B cell (primary cell): ENCODE data around the gene STXBP6. TPM values are rescaled to one million over a fixed set of nuclear protein-coding genes. Genes with fewer than 3 reads are reported as not detected.

ENCODE experiments used
- ATAC-seq: fragments of 200-7000 bp; cut with Tn5 transposase; one replicate; pipeline ENCODE4 v1.10.0; 2021; ENCODE audit warnings: low read depth, mild to moderate bottlenecking, moderate number of reproducible peaks, moderate library complexity
- CTCF ChIA-PET: fragments of 350-600 bp; sonication (Branson Sonifier 250); formaldehyde crosslinking; loops from one replicate; lab custom pipeline; 2021; ENCODE audit warnings: antibody characterized with exemption, inconsistent platforms; lab: Charles Lee
- POLR2A ChIA-PET: fragments of 350-600 bp; sonication (Branson Sonifier 250); formaldehyde crosslinking; loops from one replicate; lab custom pipeline; 2021; ENCODE audit warnings: antibody characterized with exemption; lab: Charles Lee
- DNase-seq: peaks from one replicate; pipeline ENCODE4 v3.0.0; 2013
- H2AFZ ChIP-seq: 2 replicates; pipeline ENCODE4 v1.6.1; 2012; ENCODE audit warnings: mild to moderate bottlenecking, low read depth, low read length; ENCODE audit not compliant: insufficient read depth, poor library complexity, severe bottlenecking
- H3K27ac ChIP-seq, 2 donors: 1 replicate in 1 of 2; 2 replicates in 1 of 2; pipeline ENCODE4 v1.5.1; 2012 to 2013; ENCODE audit warnings: low read length in 2 of 2, mild to moderate bottlenecking in 2 of 2, moderate library complexity in 1 of 2
- H3K27me3 ChIP-seq, 4 experiments: fragments of 200-600 bp in 1 of 4; sonication (generic) in 1 of 4; replicated peaks in 1 of 4; 1 replicate in 2 of 4; 2 replicates in 2 of 4; pipeline versions ENCODE4 v1.6.1 to v1.7.0; 2013 to 2016; ENCODE audit warnings: low read length in 3 of 4, mild to moderate bottlenecking in 2 of 4, mixed read lengths in 1 of 4, moderate library complexity in 1 of 4; ENCODE audit not compliant: insufficient read depth in 4 of 4, control insufficient read depth in 3 of 4; ENCODE audit errors: control extremely low read depth in 1 of 4
- H3K36me3 ChIP-seq, 2 experiments: replicated peaks in 1 of 2; 1 replicate in 1 of 2; 2 replicates in 1 of 2; pipeline versions ENCODE4 v1.6.1 to v1.7.1; 2013; ENCODE audit warnings: low read length in 1 of 2; ENCODE audit not compliant: insufficient read depth in 2 of 2, control insufficient read depth in 1 of 2; ENCODE audit errors: control extremely low read depth in 1 of 2, extremely low read depth in 1 of 2
- H3K4me1 ChIP-seq, 2 donors: fragments of 200-600 bp in 1 of 2; sonication (generic) in 1 of 2; 1 replicate in 1 of 2; 2 replicates in 1 of 2; pipeline versions ENCODE4 v1.5.1 to v1.6.1; 2013 to 2017; ENCODE audit warnings: low read length in 2 of 2; ENCODE audit not compliant: control insufficient read depth in 2 of 2, insufficient read depth in 2 of 2
- H3K4me2 ChIP-seq: replicated peaks from 2 replicates; pipeline ENCODE3; 2012; ENCODE audit warnings: mild to moderate bottlenecking, low read depth, low read length; ENCODE audit not compliant: poor library complexity, severe bottlenecking
- H3K4me3 ChIP-seq, 5 experiments: fragments of 200-600 bp in 1 of 5; sonication (generic) in 1 of 5; 1 replicate in 3 of 5; 2 replicates in 2 of 5; pipeline versions ENCODE4 v1.5.1 to v1.7.0; 2011 to 2016; ENCODE audit warnings: low read length in 4 of 5, mild to moderate bottlenecking in 4 of 5, low read depth in 2 of 5, control low read depth in 1 of 5, moderate library complexity in 1 of 5; ENCODE audit not compliant: insufficient read depth in 1 of 5; ENCODE audit errors: control extremely low read depth in 1 of 5, extremely low read depth in 1 of 5
- H3K79me2 ChIP-seq: fragments of 200-600 bp; sonication (generic); one replicate; pipeline ENCODE4 v1.6.0; 2016; ENCODE audit warnings: low read length; ENCODE audit not compliant: control insufficient read depth, insufficient read depth
- H3K9ac ChIP-seq: fragments of 200-600 bp; sonication (generic); 2 replicates; pipeline ENCODE4 v1.6.1; 2017; ENCODE audit warnings: mild to moderate bottlenecking, low read length, moderate library complexity
- H3K9me3 ChIP-seq, 3 donors: one replicate each; pipeline versions ENCODE4 v1.6.1 to v1.7.1; 2013; ENCODE audit warnings: low read length in 2 of 3; ENCODE audit not compliant: control insufficient read depth in 2 of 3, insufficient read depth in 1 of 3; ENCODE audit errors: control extremely low read depth in 1 of 3
- H4K20me1 ChIP-seq: 2 replicates; pipeline ENCODE4 v1.6.0; 2012; ENCODE audit warnings: mild to moderate bottlenecking, low read length; ENCODE audit not compliant: insufficient read depth, control insufficient read depth, poor library complexity, severe bottlenecking
- H3K27ac Mint-ChIP-seq: one replicate; pipeline ENCODE4 v1.8.0; 2021; ENCODE audit warnings: mixed read lengths
- H3K27me3 Mint-ChIP-seq: one replicate; pipeline ENCODE4 v1.8.0; 2021; ENCODE audit warnings: mixed read lengths
- H3K4me1 Mint-ChIP-seq: one replicate; pipeline ENCODE4 v1.8.0; 2021; ENCODE audit warnings: mixed read lengths
- H3K4me3 Mint-ChIP-seq: one replicate; pipeline ENCODE4 v1.8.0; 2021; ENCODE audit warnings: mixed read lengths
- H3K9me3 Mint-ChIP-seq: one replicate; pipeline ENCODE4 v1.8.0; 2022; ENCODE audit warnings: mixed read lengths; ENCODE audit not compliant: insufficient read depth
- CTCF ChIP-seq: fragments of 200-600 bp; IDR thresholded peaks from one replicate; pipeline ENCODE4 v1.8.0; 2022; ENCODE audit warnings: antibody characterized with exemption, mild to moderate bottlenecking
- EZH2 ChIP-seq: IDR thresholded peaks from 2 replicates; pipeline ENCODE4 v1.6.1; 2012; ENCODE audit warnings: borderline replicate concordance, low read depth, mild to moderate bottlenecking, moderate library complexity, low read length; ENCODE audit not compliant: insufficient read depth, poor library complexity, severe bottlenecking
- WGBS: methylation state at CpG from one replicate; pipeline ENCODE4 v1.1.5; 2013; ENCODE audit warnings: missing lambda C conversion rate; ENCODE audit not compliant: insufficient coverage; 5-methylcytosine and 5-hydroxymethylcytosine counted together
- intact Hi-C: fragments of 100-400 bp; cut with micrococcal nuclease; formaldehyde crosslinking; loops from one replicate; pipeline ENCODE4 v1.10.0; 2022
- polyA plus RNA-seq: library from polyadenylated mRNA; depleted of rRNA; stranded (reverse); fragments of >200 nt; gene quantifications from 2 replicates; pipeline ENCODE4 v1.2.3, GENCODE V29; 2012
- total RNA-seq, 2 donors: library from RNA; stranded (reverse); fragments of 120-200 nt in 1 of 2; gene quantifications; 1 replicate in 1 of 2; 2 replicates in 1 of 2; pipeline versions ENCODE4 v1.2.3 to v1.2.4, GENCODE V29; 2013 to 2022

STXBP6 gene
- total and polyA plus RNA-seq, 2 donors (not counting 1 experiment from before 2014, with no cell fraction given) = 0.01 TPM; not detected in 1

GRCh38 chr14:24966579-24966964 lies 83.4 kb downstream of the STXBP6 start:
- no CpG with 5 or more reads among the region's 1 CpG for WGBS
- H3K79me2 ChIP-seq = no peaks in the 10 kb centered on the region
- intact Hi-C loops = no loop called here
- H3K9me3 ChIP-seq = no peaks in the 10 kb centered on the region
- Mint-ChIP-seq H3K27me3 (peaks cover 13% of the 10 kb centered on the region), H3K9me3 (no peaks in the 10 kb centered on the region), H3K4me3 (no peak overlapping the region), H3K4me1 (no peaks in the 10 kb centered on the region), H3K27ac (no peak overlapping the region)
- no peak for ATAC-seq
- TF ChIP-seq EZH2 (no peak), CTCF (no peak)
- no peaks in the 10 kb centered on the region for H3K36me3 ChIP-seq
- ChIA-PET POLR2A (no interaction called here), CTCF (interaction anchor here (0.7 kb wide), 1 partner anchor 320 kb away, joined by 3 read pairs; no protein-coding TSS in a partner anchor)
- H3K27ac ChIP-seq = no peak overlapping the region
- no peaks in the 10 kb centered on the region for H4K20me1 ChIP-seq
- no peaks in the 10 kb centered on the region for H3K4me1 ChIP-seq
- DNase-seq = no peak
- no peak overlapping the region for H3K4me2 ChIP-seq
- H3K4me3 ChIP-seq = no peak overlapping the region
- H3K27me3 ChIP-seq = no peaks in the 10 kb centered on the region
- no peak overlapping the region for H2AFZ ChIP-seq
- H3K9ac ChIP-seq = no peak overlapping the region

DNA sequence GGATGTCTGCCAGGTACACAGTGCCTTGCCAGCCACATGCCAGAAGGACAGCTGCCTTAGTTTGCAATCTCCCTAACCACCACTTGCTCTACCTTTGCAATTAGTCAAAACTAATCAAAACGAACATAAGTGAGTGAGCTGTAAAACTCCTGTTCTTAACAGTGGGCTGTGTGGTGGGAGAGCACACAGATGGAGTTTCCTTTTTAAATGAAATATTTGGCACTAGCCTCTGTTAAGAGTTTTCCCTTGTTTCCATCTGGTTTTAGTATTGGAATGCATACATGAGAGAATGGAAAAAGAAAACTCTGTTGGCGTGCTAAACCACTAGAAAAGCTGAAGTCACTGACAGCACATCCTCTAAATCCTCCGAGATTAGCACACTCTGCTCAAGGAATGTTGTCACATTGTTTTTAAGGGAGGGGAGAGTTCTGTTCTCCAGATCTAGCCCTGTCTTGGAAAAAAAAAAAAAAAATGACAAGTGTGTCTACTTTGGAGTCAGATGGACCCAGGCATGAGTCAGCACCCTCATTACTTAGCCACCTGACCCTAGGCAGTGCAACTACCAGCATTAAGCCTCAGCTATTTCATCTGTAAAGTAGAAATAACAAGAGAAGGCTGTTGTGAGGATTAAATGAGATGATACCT lies 83.9 kb downstream of the STXBP6 start:
- no peak overlapping the region for H3K27ac Mint-ChIP-seq
- Histone ChIP-seq H3K4me1 (no peaks in the 10 kb centered on the region), H3K79me2 (no peaks in the 10 kb centered on the region), H3K27me3 (no peaks in the 10 kb centered on the region), H3K9me3 (no peaks in the 10 kb centered on the region), H4K20me1 (no peaks in the 10 kb centered on the region), H2AFZ (no peak overlapping the region), H3K4me2 (no peak overlapping the region), H3K9ac (no peak overlapping the region), H3K4me3 (no peak overlapping the region), H3K27ac (no peak overlapping the region), H3K36me3 (no peaks in the 10 kb centered on the region)
- intact Hi-C loops = no loop called here
- ChIA-PET POLR2A (no interaction called here), CTCF (interaction anchor here (0.7 kb wide), 1 partner anchor 320 kb away, joined by 3 read pairs; no protein-coding TSS in a partner anchor)
- ATAC-seq (no peak), DNase-seq (no peak)
- peaks cover 13% of the 10 kb centered on the region for H3K27me3 Mint-ChIP-seq
- no peaks in the 10 kb centered on the region for H3K4me1 Mint-ChIP-seq
- no peak for TF ChIP-seq CTCF
- TF ChIP-seq EZH2 = no peak
- WGBS = 100% methylated on average over 1 of the region's 3 CpGs
- no peaks in the 10 kb centered on the region for H3K9me3 Mint-ChIP-seq
- no peak overlapping the region for H3K4me3 Mint-ChIP-seq
